Stimulated activated CD4-positive, alpha-beta T cell treated with anti-CD3 and anti-CD28 coated beads, TNF-alpha, amount 100 ng/mL, for 48 hours (primary cell): ENCODE results near the gene SAMD7.
A peak's percentile ranks its signal among the peaks of the same experiment; 100 is the strongest.

ENCODE experiments used
- DNase-seq, 3 donors: peaks; one replicate each; pipeline ENCODE4 v3.0.0-alpha.2; 2020; ENCODE audit warnings: low read depth in 3 of 3

SAMD7 gene

DNA sequence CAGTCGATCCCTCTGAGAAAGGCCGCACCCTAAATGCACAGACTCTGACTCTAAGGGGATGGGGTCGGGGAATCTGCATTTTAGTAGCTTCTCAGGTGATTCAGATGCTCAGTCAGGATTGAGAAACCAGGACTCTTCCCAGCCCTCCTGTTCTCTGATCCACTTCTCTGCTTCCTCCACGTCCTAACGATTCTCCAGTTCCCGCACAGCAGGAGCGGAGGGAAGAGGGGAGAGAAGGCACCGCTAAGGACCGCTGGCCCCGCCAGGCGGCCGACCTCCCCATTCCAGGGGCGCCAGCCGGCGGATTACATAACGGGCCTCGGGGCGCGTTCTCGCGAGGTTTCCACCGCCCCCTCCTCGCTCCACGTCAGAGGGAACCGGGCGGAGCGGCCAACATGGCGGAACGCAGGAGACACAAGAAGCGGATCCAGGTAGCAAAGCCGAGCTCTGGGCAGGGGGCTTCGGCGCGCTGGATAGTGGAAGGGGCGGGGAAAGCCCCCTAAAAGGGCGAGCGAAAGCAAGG, 55.1 kb downstream of the SAMD7 start, which contains the start of gene SEC62:
TSS of gene SEC62 (plus strand) at position 380 of the 523 bp plus-strand sequence. CDS start at position 396, 16 bp downstream.
- DNase-seq = peak; percentile 86 to 91 (median 87)

DNA sequence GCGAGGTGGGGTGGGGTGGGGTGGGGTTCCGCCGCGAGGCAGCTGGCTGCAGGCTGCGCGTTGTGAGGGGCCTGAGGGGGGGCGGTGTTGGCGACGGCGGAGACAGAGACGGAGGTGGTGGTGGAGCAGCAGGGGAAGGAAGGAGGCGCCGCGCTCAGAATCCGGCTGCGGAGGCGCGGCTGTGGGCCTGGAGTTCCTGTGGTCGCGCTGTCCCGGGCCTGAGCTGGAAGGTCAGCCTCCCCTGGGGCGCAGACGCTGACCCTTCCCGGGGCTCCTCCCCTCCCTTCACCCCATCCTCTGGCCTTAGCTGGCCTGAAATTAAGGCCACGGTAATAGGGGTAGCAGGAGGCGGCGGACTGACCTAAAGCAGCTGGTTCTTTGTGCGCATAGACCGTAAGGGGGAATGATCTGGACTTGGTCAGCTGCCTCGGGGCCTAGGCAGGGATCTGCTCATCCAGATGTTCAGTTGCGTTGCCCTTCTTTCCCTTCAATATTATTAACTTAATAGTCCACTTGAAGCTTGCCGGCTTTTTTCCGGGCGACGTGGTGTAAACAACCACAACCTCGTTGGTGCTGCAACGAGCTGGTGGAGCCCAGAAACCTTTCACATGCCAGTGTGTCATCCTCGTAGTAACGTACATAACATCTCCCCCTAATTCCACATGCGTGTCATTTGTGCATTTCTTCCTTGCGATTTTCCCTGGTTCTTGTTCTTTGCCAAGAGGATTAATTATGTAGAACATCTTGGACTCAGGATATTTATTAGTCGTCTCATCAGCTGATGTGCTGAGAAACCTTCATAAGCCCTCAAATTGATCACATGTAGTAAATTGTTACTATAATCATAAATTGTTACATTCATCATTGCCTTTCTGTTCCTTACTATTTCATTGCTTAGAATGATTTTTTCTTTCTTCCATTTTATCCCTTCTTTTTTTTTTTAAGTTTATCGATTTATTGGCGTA, 55.9 kb downstream of the SAMD7 start:
- DNase-seq = peak in 1 of 3 donors; percentile 27

DNA sequence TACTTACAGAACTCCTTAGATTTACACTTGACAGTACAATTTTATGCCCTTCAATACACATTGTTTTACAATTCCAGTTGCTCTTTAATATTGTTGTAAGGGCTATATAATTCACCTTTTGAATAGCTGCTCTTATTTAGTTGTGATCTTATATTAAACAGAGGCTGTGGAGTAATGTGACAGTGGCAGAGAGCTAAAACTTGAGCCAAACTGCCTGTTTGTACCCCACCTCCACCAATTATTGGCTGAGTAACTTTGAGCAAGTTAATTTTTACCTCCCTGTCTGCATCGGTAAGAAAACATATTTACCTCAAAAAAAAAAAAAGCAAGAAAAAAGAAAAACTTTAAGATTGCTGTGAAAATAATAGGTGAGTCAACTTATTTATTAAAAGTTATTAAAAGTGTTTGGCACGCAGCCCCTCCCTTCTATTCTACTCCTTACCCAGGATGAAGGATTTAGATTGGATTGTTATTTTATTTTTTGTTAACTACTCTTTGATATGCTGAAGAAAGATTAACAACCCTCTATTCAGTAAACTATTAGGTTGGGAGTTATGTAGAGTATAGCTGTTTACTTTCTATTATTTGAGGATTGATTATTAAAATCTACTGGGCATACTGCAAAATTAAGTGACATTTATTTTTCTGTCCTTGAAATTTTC, 57.0 kb downstream of the SAMD7 start:
- no peak for DNase-seq

DNA sequence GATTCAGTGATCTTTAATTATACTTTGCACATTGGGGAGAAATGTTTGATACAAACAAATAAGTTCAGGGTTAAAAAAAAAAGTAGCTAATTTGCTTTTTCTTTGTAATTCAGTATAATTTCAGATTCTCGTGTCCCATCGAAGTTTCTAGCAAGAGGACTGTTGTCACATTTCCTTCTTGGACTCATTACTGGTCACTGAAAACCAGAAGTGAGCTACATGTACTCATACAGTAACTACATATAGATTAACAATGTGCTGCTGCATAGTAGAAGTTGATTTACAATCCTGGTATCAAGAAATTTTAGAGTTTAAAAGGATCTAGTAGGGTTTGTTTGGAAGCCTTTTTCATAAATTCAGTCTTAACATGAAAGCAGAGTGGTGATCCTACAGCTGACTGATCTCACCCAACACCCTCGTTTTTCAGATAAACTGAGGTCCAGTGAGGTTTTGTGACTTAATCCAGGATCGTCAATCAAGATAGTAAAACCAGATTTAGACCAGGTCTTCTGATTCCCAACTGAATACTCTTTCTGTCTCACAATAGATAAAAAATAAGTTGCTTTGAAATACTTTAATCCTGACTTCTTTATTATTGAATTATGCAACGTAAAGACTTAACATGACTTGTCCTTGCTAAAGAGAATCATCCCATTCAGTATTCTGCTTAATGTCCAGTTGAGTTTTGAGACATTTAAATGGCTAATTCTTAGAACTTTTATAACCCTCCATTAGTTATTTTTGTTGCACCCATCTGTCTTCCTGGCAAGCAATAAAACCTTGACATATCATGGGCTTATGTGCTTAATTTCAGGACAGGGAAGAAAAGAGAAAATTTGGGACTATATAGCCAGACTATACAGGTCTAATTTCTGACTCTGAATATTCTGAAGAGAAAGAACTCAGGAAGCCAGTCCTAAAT, 58.1 kb downstream of the SAMD7 start:
- no peak for DNase-seq

DNA sequence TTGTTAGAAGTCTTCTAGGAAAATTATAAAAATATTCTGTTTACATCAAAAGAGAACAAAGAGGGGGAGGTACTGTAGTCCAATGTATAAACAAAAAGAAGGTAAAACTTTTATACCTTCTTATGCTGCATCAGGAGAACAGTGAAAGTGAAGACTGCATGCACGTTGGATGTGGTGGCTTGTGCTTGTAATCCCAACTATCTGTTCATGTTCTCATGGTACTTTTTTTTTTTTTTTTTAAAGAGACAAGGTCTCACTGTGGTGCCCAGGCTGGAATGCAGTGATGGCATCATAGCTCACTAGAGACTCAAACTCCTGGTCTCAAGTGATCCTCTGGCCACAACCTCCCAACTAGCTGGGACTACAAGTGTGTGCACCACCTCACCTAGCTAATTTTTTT, 59.5 kb downstream of the SAMD7 start:
- DNase-seq = no peak

DNA sequence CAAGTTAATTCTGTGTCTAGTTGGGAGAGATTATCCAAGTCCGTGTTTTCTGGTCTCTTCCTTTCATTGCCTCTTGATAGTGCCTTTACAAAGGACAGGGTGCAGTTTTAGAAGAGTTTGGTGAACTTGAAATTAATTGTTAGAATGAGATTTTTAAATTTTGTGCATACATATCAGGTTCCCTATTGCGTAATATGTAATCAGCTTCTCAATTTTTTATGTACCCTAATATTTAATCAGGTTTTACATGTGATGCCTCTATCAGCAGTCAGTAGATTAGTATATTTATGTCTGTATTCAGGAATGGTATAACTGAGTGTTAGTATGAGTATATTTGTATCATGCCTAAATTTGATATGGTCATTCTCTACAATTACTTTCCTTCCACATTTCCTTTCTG, 60.1 kb downstream of the SAMD7 start:
- no peak for DNase-seq

DNA sequence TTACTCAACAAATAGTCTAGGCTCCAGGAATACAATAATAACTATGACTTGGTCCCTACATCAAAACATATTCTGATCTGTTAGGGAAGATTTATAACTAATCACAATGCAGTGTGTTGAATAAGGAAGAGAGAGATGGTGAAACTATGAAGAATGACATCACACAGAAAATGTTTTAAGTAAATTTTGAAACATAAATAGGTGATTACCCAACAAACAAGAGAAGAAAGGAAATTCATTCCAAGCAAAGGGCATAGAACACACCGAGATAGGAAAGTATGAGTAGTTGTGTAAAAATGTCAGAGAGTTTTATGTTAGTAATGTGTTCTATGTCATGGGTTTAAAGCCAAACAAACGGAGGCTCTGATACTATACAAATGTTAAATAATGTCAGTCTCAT, 68.7 kb downstream of the SAMD7 start:
- no peak for DNase-seq

DNA sequence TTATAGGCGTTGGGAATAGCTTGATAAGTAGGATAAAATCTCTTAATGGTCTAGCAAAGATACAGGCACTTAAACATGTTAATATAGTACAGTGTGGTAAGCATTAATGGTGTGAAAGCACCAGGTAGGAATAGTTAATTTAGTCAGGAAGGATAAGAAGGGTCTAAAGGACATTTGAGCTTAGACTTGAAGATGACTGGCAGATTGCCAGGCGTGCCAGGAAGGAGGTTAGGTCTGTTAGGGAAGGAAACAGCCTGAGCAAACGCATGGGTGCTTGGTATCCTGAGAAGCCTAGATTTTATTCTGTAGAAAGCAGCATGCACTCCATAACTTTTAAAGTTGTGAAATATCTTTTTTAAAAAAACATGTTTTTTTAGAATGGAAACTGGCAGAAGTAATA, 72.9 kb downstream of the SAMD7 start:
- DNase-seq = no peak
